Bone marrow (tissue), 2 donors: ENCODE measurements around the gene CYP2R1.
"Not testable (repeated sequence)": the region's sequence is repeated elsewhere in the genome, so short reads cannot be mapped to it uniquely, and the experiment has no call there.

Experiments used
- DNase-seq, 2 donors: peaks; one replicate each; lab custom pipeline; 2025; lab: John Stamatoyannopoulos, UW

Gene CYP2R1

DNA sequence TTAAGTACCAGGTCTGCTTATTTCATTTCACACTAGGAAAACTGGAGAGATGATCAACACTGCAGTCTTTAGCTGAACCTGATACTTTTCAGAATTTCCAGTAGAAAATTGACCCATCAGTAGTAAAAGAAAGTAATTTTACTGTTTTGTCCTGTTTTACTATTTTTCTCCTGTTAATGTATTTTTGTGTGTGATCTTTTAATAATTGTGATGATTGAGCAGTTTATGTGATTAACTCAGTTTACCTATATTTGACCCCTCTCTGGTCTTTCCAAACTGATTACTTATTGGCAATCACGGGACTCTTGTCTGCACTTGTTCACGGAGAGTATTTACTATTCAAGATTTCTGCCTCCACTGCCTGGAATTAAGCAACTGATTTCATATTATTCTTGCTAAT, 546 bp upstream of the CYP2R1 start:
- no peak for DNase-seq

DNA sequence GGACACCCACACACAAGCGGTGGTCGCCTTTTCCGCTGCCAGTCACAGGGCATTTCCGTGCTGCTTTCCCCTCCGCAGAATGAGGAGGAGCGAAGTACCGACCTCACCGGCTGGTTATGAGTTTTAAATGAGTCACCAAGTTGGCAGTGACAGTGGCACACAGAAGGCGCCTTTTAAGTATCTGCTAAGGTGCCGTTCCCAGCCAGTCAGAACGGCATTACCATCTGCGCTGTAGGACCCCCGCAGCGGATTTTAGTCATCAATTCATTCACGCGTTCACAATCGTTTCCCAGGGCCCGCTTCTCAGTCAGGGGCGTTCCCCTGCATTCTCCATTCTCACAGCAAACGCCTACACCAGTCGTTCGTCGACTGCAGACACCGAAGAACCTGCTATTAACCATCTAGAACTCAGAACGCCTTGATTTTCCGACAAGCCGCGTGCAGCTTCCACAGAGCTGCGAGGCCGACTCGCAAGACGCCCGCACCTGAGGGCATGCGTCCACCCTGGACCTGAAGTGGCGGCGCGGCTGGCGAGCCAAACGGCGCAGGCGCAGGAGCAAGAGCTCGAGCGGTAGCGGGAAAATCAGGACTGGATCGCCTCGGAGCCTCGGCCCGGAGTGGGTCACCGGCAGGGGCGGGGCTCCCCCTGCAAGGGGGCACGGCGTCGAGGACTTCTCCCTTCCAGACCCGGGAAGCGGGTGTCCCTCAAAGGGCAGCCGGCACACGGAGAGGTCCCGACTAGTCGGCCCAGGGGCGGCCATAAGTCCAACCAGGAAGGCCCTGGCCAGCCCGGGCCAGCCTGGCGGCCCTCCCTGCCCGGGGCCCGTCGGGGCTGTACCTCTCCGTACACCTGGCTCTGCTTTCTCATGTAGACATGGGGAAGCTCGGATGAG, 642 bp downstream of the CYP2R1 start:
- peak; percentile 85 to 96 for DNase-seq

DNA sequence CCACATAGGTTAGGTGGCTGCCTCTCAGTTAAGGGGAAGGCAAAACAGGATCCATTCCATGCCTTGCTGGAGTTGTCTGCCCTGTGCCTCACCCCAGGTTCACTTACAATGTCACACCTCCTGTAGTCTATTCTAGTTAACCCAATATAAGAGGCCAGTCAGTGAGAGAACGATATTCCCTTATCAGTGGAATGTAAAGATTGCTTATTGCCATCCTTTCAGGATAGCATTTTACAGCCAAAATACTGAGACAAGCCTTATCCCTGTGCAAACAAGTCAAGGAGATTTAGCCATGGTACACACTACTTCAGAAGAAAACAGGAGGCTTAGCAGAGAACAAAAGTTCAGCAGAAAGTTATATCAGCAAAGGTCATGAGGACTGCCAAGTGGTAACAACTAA, 5.5 kb downstream of the CYP2R1 start:
- DNase-seq = no peak

DNA sequence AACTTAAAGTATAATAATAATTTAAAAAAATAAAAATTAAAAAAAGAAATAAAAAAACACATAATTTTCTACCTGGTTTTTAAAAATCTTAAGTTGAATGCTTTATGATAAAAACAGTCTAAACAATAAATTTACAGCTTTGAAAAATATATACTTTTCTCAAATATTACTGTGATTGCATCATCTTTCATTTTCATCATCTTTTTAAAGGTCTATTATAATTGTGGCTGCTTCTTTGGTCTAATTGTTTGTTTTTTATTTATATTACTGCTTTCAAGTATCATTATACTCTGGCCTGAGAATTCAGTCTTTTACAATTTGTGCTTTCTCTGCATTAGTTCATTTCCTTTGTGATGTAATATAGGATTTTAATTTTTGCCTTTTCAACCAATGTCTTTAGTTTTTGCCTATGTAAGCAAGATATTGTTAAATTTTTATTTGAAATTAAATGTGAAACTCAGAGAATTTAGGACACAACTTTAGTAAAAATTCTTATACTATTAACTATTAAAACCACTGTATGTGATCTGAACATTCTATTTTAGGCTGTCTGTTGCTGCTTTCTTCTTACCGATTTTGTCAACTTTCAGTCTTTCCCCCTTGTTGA, 7.3 kb downstream of the CYP2R1 start:
- DNase-seq = no peak

DNA sequence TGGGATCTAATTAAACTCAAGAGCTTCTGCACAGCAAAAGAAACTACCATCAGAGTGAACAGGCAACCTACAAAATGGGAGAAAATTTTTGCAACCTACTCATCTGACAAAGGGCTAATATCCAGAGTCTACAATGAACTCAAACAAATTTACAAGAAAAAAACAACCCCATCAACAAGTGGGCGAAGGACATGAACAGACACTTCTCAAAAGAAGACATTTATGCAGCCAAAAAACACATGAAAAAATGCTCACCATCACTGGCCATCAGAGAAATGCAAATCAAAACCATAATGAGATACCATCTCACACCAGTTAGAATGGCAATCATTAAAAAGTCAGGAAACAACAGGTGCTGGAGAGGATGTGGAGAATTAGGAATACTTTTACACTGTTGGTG, 8.3 kb downstream of the CYP2R1 start:
- not testable (repeated sequence) for DNase-seq

DNA sequence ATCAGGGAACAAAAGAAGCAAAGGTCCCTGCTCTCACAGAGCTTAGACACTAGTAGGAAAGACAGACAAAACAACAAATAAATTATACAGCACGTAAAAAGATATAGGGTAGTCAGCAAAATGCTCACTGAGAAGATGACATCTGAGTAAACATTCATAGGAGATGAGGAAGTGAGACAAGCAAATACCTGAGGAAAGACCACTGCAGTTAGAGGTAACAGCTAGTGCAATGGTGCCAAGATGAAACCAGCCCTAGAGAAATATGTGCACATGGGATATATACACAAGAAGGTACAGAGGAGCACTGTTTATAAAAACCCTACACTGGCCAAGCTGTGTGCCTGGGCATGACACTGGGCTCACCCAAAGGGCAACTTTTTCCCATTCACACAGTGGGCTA, 9.8 kb downstream of the CYP2R1 start:
- DNase-seq = no peak

DNA sequence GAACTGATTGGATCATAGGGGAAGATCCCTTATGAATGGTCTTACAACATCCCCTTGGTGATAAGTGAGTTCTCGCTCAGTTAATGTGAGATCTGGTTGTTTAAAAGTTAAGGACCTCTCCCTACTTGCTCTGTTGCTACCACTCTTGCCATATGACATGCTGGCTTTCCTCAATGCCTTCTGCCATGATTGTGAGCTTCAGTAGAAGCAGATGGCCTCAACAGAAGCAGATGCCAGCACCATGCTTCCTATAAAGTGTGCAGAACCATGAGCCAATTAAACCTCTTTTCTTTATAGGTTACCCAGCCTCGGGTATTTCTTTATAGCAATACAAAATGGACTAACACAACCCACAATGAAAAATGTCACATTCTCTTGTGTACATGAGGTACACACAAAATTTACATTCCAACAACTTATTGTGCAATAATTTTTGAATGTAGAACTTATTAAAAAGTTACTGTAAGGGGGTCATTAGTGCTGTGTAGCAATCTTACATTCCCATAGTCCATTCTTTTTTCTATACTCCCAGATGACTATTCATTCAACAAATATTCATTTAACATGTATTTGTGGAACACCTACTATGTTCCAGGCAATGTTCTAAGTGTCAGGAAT, 10.3 kb downstream of the CYP2R1 start:
- no peak for DNase-seq

DNA sequence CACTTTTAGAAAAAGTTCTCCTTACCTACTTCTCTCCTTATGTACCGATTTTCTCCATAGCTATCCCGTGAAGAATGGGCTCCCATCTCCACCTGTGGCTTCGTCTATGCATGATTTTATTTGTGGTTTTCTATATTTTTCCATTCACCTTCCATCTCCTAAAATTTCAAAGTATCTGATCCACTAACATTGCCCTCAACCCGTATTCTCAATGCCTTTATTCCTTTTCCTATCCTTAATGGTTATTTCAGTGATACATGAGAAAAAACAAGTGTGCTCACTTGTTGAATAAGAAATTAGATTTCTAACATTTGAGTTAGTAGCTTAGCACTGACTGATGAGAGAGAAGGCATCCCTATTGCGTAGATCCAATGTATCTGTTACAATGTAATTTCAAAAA, 16.9 kb downstream of the CYP2R1 start:
- no peak for DNase-seq

DNA sequence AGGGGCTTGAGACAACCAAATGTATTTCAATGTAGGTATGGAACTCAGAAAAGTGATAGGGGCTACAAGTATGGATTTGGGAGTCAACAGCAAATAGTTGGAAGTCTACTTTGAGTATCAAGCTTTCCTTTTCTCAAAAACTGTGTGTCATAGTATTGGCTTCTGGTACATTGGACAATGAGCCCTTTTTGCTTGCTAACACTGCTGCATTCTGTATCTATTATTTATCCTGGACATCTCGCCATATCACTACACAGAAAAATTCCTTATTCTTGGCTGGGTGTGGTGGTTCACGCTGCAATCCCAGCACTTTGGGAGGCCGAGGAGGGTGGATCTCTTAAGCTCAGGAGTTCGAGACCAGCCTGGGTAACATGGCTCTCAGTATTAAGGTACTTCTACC, 18.4 kb downstream of the CYP2R1 start:
- no peak for DNase-seq

DNA sequence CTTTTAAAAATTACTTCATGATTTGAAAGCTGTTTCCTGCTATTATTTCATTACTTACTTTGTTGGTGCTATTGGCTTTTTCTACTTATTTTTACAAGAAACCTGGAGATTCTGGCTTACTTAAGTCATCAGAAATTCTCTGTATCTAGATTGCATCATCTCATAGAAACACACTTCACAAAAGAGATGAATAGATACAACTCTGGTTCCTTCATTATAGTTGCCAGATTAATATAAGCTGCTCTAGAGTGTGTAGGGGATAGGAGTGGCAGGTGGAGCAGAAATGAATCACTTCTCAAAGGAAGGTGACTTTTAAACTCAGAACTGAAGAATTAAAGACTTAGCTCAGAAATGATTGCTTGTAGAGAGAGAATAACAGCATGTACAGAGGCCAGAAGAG, 20.0 kb downstream of the CYP2R1 start:
- DNase-seq = no peak

DNA sequence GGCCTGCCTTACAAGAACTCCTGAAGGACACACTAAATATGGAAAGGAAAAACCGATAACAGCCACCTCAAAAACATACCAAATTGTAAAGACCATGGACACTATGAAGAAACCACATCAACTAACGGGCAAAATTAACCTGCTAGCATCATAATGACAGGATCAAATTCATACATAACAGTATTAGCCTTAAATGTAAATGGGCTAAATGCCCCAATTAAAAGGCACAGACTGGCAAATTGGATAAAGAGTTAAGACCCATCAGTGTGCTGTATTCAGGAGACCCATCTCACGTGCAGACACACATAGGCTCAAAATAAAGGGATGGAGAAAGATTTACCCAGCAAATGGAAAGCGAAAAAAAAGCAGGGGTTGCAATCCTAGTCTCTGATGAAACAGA, 28.3 kb downstream of the CYP2R1 start:
- not testable (repeated sequence) for DNase-seq

DNA sequence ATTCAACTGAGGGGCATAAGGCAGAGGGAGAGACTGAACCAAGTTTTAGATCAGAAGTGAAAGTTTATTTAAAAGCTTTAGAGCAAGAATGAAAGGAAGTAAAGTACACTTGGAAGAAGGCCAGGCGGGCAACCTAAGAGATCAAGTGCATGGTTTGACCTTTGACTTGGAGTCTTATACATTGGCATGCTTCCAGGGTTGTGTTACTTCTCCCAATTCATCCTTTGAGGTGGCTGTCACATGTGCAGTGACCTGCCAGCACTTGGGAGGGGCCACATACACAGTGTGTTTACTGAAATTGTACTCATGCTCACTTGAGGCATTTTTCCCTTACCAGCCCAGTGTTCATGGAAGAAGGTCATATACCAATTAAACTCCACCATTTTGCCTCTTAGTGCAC, 30.4 kb downstream of the CYP2R1 start:
- DNase-seq = no peak

DNA sequence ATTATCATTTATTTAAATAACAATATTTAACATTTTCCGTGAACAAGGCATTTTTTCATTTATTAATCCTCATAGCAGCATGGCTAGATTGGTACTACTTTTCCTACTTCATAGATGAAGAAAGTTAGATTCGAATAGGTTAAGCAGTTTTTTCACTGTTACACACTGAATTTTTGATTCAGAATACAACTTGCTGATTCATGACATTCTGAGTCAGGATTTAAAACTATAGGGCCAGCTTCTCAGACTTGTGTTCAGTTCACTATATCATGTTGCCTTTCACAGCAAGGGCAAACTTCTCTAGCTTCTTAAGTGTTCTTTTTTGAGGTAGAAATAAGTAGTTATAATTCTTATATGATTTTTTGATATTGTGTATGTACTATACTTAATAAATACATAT, 31.5 kb downstream of the CYP2R1 start:
- DNase-seq = no peak

DNA sequence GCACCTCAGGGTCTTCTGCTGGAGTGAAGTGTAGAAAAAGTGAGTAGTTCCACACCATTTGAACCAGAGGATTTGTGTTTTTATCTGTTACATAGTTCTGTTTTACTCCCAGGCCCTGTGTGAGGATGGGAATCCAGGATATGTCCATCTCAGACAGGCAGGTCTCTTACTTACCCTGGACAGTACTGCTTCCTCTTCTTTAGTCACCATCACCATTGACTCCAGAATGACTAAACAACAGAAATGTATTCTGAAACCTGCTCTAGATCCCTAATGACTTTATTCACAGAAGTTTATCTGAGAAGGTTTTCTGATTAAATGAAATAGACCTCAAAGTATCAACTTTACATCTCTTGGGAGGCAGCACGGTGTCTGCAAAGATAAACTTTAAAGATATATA, 33.6 kb downstream of the CYP2R1 start:
- DNase-seq = no peak

DNA sequence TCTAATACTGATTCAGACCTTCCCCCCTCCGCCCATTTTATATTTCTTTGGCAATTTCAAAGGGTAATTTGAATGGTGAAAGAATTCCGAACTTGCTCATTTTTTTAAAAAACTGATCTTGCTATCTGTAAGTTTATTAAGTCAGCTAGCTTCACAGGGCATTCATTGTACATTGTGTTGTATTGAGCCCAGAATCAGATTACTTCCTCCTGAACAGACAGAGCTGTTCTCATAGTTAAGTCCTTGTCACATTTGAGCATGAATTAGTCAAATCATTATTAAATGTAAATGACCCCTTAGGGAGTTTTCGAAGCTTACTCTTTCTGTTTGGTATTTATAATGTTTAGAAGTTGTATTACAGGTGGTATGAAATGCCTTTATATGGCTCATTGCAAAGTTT, 34.4 kb downstream of the CYP2R1 start:
- DNase-seq = no peak

DNA sequence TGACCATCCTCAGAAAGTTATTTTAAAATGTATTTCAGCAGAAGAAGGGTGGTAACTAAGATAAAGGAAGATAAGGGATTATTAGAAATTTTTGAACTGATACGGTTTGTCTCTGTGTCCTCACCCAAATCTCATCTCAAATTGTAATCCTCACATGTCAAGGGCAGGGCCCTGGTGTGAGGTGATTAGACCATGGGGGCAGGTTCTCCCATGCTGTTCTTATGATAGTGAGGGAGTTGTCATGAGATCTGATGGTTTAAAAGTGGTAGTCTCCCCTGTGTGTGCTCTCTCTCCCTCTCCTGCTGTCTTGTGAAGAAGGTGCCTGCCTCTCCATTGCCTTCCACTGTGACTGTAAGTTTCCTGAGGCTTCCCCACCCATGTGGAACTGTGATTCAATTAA, 36.1 kb downstream of the CYP2R1 start:
- DNase-seq = no peak

DNA sequence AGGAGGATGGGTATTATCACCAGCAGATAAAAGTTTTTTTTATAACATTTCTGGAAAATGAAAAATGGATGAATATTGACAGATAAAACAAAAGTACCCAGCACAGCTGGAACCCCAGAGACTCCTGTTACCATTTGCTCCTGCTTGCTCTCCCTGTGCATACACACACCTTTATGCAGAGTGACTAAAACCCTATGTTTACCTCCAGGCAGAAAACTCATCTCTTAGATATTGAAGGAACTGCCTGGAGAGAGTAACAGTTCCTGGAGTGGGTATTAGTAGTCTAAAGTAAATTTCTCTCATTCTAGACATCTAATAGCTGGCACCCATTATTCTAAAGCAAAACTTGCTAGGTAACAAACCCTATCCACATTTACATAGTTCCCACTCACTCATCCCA, 38.0 kb downstream of the CYP2R1 start:
- no peak for DNase-seq

DNA sequence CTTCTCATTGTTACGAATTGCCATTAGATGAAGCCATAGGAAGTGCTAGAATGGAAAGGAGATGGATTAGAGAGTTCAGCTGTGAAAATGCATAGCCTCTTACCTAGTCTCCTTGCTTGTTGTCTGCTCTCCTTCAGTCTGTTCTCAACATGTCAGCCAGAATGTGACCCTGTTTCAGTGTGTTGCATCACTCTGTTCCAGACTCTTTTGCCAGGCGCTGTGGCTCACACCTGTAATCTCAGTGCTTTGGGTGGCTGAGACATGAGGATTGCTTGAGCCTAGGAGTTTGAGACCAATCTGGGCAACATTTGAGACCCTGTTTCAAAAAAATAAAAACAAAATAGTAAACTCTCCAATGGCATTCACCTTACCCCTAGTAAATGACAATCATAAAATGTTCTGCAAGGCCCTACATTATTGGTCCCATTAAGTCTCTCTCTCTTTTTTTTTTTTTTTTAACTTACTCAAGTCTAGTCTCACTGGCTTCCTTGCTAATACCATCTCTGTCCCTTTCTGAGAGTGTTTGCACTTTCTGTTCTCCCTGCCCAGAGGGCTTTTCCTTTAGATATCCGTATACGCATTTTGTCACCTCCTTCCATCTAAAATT, 39.4 kb downstream of the CYP2R1 start:
- DNase-seq = no peak

DNA sequence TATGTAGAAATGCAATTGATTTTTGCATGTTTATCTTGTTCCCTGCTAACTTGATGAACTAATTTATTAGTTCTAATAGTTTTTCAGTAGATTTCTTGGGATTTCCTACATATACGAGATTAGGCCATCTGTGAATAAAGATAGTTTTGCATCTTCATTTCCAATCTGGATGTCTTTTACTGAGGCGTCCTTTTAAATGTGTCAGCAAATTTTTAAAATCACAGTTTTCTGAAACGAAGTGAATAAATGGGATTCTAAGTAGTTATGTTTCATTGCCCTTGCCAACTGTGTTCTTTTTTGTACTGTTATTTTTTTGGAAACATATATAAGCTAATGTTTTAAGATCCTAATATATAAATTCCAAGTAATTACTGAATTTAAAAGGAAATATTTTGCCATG, 50.0 kb downstream of the CYP2R1 start:
- no peak for DNase-seq

DNA sequence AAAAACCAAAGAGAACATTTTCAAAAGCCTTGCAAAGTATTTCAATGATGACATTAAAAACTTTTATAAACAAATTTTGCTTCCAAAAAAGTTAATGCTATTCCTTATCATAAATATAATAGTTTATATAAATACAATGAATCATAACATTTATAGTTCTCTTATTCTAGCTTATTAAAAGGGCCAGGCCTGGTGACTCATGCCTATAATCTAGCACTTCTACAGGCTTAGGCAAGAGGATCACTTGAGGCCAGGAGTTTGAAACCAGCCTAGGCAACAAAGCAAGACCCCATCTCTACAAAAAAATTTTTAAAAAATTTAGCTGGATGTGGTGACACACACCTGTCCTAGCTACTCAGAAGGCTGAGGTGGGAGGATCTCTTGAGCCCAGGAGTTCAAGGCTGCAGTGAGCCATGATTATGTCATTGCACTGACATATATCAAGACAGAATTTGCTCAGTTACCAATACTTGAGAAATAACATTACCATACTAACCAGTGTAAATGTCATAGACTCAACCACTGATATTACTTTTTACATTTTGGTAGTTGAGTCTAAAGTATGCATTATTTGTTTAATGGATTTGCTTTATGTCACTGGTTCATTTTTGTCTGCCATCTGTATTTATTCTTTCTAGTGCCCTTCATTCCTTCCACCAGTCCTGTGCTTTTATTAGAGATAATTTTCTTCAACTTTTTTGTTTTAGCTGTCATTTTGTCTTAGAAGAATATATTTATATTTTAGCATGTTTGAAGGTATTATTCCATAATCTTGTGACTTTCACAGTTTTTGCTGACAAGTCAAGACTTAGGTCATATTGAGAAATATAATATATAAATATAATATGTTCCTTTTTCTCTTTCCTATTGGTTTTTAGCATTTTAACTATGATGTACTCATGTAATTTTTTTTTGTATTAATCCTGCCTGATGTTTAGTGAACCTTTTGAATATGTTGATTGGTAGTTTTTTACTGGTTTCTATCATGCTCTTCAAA, 56.2 kb downstream of the CYP2R1 start:
- DNase-seq = no peak
